B cell (primary cell): ENCODE measurements around the gene CD53. TPM values are rescaled to one million over a fixed set of nuclear protein-coding genes. Genes with fewer than 3 reads are reported as not detected.
A peak's percentile ranks its signal among the peaks of the same experiment; 100 is the strongest.

Source experiments
- ATAC-seq: fragments of 200-7000 bp; cut with Tn5 transposase; one replicate; pipeline ENCODE4 v1.10.0; 2021; ENCODE audit warnings: low read depth, mild to moderate bottlenecking, moderate number of reproducible peaks, moderate library complexity
- CTCF ChIA-PET: fragments of 350-600 bp; sonication (Branson Sonifier 250); formaldehyde crosslinking; loops from one replicate; lab custom pipeline; 2021; ENCODE audit warnings: antibody characterized with exemption, inconsistent platforms; lab: Charles Lee
- POLR2A ChIA-PET: fragments of 350-600 bp; sonication (Branson Sonifier 250); formaldehyde crosslinking; loops from one replicate; lab custom pipeline; 2021; ENCODE audit warnings: antibody characterized with exemption; lab: Charles Lee
- DNase-seq: peaks from one replicate; pipeline ENCODE4 v3.0.0; 2013
- H2AFZ ChIP-seq: 2 replicates; pipeline ENCODE4 v1.6.1; 2012; ENCODE audit warnings: mild to moderate bottlenecking, low read depth, low read length; ENCODE audit not compliant: insufficient read depth, poor library complexity, severe bottlenecking
- H3K27ac ChIP-seq, 2 donors: 1 replicate in 1 of 2; 2 replicates in 1 of 2; pipeline ENCODE4 v1.5.1; 2012 to 2013; ENCODE audit warnings: low read length in 2 of 2, mild to moderate bottlenecking in 2 of 2, moderate library complexity in 1 of 2
- H3K27me3 ChIP-seq, 4 experiments: fragments of 200-600 bp in 1 of 4; sonication (generic) in 1 of 4; replicated peaks in 1 of 4; 1 replicate in 2 of 4; 2 replicates in 2 of 4; pipeline versions ENCODE4 v1.6.1 to v1.7.0; 2013 to 2016; ENCODE audit warnings: low read length in 3 of 4, mild to moderate bottlenecking in 2 of 4, mixed read lengths in 1 of 4, moderate library complexity in 1 of 4; ENCODE audit not compliant: insufficient read depth in 4 of 4, control insufficient read depth in 3 of 4; ENCODE audit errors: control extremely low read depth in 1 of 4
- H3K36me3 ChIP-seq, 2 experiments: replicated peaks in 1 of 2; 1 replicate in 1 of 2; 2 replicates in 1 of 2; pipeline versions ENCODE4 v1.6.1 to v1.7.1; 2013; ENCODE audit warnings: low read length in 1 of 2; ENCODE audit not compliant: insufficient read depth in 2 of 2, control insufficient read depth in 1 of 2; ENCODE audit errors: control extremely low read depth in 1 of 2, extremely low read depth in 1 of 2
- H3K4me1 ChIP-seq, 2 donors: fragments of 200-600 bp in 1 of 2; sonication (generic) in 1 of 2; 1 replicate in 1 of 2; 2 replicates in 1 of 2; pipeline versions ENCODE4 v1.5.1 to v1.6.1; 2013 to 2017; ENCODE audit warnings: low read length in 2 of 2; ENCODE audit not compliant: control insufficient read depth in 2 of 2, insufficient read depth in 2 of 2
- H3K4me2 ChIP-seq: replicated peaks from 2 replicates; pipeline ENCODE3; 2012; ENCODE audit warnings: mild to moderate bottlenecking, low read depth, low read length; ENCODE audit not compliant: poor library complexity, severe bottlenecking
- H3K4me3 ChIP-seq, 5 experiments: fragments of 200-600 bp in 1 of 5; sonication (generic) in 1 of 5; 1 replicate in 3 of 5; 2 replicates in 2 of 5; pipeline versions ENCODE4 v1.5.1 to v1.7.0; 2011 to 2016; ENCODE audit warnings: low read length in 4 of 5, mild to moderate bottlenecking in 4 of 5, low read depth in 2 of 5, control low read depth in 1 of 5, moderate library complexity in 1 of 5; ENCODE audit not compliant: insufficient read depth in 1 of 5; ENCODE audit errors: control extremely low read depth in 1 of 5, extremely low read depth in 1 of 5
- H3K79me2 ChIP-seq: fragments of 200-600 bp; sonication (generic); one replicate; pipeline ENCODE4 v1.6.0; 2016; ENCODE audit warnings: low read length; ENCODE audit not compliant: control insufficient read depth, insufficient read depth
- H3K9ac ChIP-seq: fragments of 200-600 bp; sonication (generic); 2 replicates; pipeline ENCODE4 v1.6.1; 2017; ENCODE audit warnings: mild to moderate bottlenecking, low read length, moderate library complexity
- H3K9me3 ChIP-seq, 3 donors: one replicate each; pipeline versions ENCODE4 v1.6.1 to v1.7.1; 2013; ENCODE audit warnings: low read length in 2 of 3; ENCODE audit not compliant: control insufficient read depth in 2 of 3, insufficient read depth in 1 of 3; ENCODE audit errors: control extremely low read depth in 1 of 3
- H4K20me1 ChIP-seq: 2 replicates; pipeline ENCODE4 v1.6.0; 2012; ENCODE audit warnings: mild to moderate bottlenecking, low read length; ENCODE audit not compliant: insufficient read depth, control insufficient read depth, poor library complexity, severe bottlenecking
- H3K27ac Mint-ChIP-seq: one replicate; pipeline ENCODE4 v1.8.0; 2021; ENCODE audit warnings: mixed read lengths
- H3K27me3 Mint-ChIP-seq: one replicate; pipeline ENCODE4 v1.8.0; 2021; ENCODE audit warnings: mixed read lengths
- H3K4me1 Mint-ChIP-seq: one replicate; pipeline ENCODE4 v1.8.0; 2021; ENCODE audit warnings: mixed read lengths
- H3K4me3 Mint-ChIP-seq: one replicate; pipeline ENCODE4 v1.8.0; 2021; ENCODE audit warnings: mixed read lengths
- H3K9me3 Mint-ChIP-seq: one replicate; pipeline ENCODE4 v1.8.0; 2022; ENCODE audit warnings: mixed read lengths; ENCODE audit not compliant: insufficient read depth
- EZH2 ChIP-seq: IDR thresholded peaks from 2 replicates; pipeline ENCODE4 v1.6.1; 2012; ENCODE audit warnings: borderline replicate concordance, low read depth, mild to moderate bottlenecking, moderate library complexity, low read length; ENCODE audit not compliant: insufficient read depth, poor library complexity, severe bottlenecking
- WGBS: methylation state at CpG from one replicate; pipeline ENCODE4 v1.1.5; 2013; ENCODE audit warnings: missing lambda C conversion rate; ENCODE audit not compliant: insufficient coverage; 5-methylcytosine and 5-hydroxymethylcytosine counted together
- intact Hi-C: fragments of 100-400 bp; cut with micrococcal nuclease; formaldehyde crosslinking; loops from one replicate; pipeline ENCODE4 v1.10.0; 2022
- polyA plus RNA-seq: library from polyadenylated mRNA; depleted of rRNA; stranded (reverse); fragments of >200 nt; gene quantifications from 2 replicates; pipeline ENCODE4 v1.2.3, GENCODE V29; 2012
- total RNA-seq, 2 donors: library from RNA; stranded (reverse); fragments of 120-200 nt in 1 of 2; gene quantifications; 1 replicate in 1 of 2; 2 replicates in 1 of 2; pipeline versions ENCODE4 v1.2.3 to v1.2.4, GENCODE V29; 2013 to 2022
- TF ChIP-seq, protein P1 (sequence below): fragments of 200-600 bp; IDR thresholded peaks from one replicate; pipeline ENCODE4 v1.8.0; 2022; ENCODE audit warnings: antibody characterized with exemption, mild to moderate bottlenecking

The CD53 gene
- total and polyA plus RNA-seq, 2 donors (not counting 1 experiment from before 2014, with no cell fraction given) = 490 to 1,010 TPM

DNA sequence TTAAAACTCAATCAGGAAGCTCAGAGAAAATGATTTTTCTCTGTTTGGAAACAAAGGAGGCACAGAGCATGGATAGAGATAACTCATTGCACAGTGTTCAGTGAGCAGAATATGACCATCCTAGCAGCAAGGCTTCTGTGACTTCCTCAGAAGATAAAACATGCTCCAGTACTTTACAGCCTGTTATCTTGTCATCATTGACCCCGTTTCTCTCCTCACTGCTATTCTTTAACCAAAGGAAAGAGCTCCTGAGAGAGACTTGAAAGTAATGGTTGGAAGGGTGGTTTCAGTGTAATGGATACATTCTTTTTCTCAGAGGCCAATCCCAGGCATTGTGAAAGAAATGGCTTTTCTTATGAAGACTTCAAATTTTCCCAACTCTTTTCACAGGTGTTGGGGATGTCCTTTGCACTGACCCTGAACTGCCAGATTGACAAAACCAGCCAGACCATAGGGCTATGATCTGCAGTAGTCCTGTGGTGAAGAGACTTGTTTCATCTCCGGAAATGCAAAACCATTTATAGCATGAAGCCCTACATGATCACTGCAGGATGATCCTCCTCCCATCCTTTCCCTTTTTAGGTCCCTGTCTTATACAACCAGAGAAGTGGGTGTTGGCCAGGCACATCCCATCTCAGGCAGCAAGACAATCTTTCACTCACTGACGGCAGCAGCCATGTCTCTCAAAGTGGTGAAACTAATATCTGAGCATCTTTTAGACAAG is 25.9 kb downstream of the CD53 start:
- H3K36me3 ChIP-seq = peaks cover 9 to 72% of the 10 kb centered on the region in 2 experiments
- Mint-ChIP-seq H3K27me3 (no peaks in the 10 kb centered on the region), H3K4me1 (peaks cover 63% of the 10 kb centered on the region), H3K9me3 (no peaks in the 10 kb centered on the region), H3K27ac (peak overlapping the region; percentile 78), H3K4me3 (no peak overlapping the region)
- no peak overlapping the region for H3K4me3 ChIP-seq
- H3K9me3 ChIP-seq = no peaks in the 10 kb centered on the region
- H3K4me1 ChIP-seq = peaks cover 16 to 17% of the 10 kb centered on the region in 2 donors
- ATAC-seq (no peak), DNase-seq (no peak)
- POLR2A ChIA-PET = interaction anchor here (0.6 kb wide), 1 partner anchor 1898 kb away, joined by 5 read pairs; no protein-coding TSS in a partner anchor
- CTCF ChIA-PET = no interaction called here
- H4K20me1 ChIP-seq = peaks cover 44% of the 10 kb centered on the region
- no peaks in the 10 kb centered on the region for H3K27me3 ChIP-seq
- peak overlapping the region in 1 of 2 donors; percentile 66 for H3K27ac ChIP-seq
- TF ChIP-seq, protein P1, sequence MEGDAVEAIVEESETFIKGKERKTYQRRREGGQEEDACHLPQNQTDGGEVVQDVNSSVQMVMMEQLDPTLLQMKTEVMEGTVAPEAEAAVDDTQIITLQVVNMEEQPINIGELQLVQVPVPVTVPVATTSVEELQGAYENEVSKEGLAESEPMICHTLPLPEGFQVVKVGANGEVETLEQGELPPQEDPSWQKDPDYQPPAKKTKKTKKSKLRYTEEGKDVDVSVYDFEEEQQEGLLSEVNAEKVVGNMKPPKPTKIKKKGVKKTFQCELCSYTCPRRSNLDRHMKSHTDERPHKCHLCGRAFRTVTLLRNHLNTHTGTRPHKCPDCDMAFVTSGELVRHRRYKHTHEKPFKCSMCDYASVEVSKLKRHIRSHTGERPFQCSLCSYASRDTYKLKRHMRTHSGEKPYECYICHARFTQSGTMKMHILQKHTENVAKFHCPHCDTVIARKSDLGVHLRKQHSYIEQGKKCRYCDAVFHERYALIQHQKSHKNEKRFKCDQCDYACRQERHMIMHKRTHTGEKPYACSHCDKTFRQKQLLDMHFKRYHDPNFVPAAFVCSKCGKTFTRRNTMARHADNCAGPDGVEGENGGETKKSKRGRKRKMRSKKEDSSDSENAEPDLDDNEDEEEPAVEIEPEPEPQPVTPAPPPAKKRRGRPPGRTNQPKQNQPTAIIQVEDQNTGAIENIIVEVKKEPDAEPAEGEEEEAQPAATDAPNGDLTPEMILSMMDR = no peak
- no peak for TF ChIP-seq EZH2
- H2AFZ ChIP-seq = no peak overlapping the region
- H3K79me2 ChIP-seq = peaks cover 21% of the 10 kb centered on the region
- H3K4me2 ChIP-seq = no peak overlapping the region
- no peak overlapping the region for H3K9ac ChIP-seq
- 89% methylated on average over 2 of the region's 3 CpGs for WGBS
- intact Hi-C loops = no loop called here

DNA sequence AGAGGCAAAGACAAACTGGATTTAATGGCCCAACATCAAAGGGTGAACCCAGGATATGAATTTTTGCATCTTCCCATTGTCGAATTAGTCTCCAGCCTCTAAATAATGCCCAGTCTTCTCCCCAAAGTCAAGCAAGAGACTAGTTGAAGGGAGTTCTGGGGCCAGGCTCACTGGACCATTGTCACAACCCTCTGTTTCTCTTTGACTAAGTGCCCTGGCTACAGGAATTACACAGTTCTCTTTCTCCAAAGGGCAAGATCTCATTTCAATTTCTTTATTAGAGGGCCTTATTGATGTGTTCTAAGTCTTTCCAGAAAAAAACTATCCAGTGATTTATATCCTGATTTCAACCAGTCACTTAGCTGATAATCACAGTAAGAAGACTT is 26.5 kb downstream of the CD53 start:
- Histone ChIP-seq H3K4me1 (peaks cover 12 to 13% of the 10 kb centered on the region in 2 donors), H3K9me3 (no peaks in the 10 kb centered on the region), H2AFZ (no peak overlapping the region), H3K79me2 (peaks cover 15% of the 10 kb centered on the region), H3K27me3 (no peaks in the 10 kb centered on the region), H3K9ac (no peak overlapping the region), H3K27ac (peak overlapping the region in 1 of 2 donors; percentile 66), H3K4me3 (no peak overlapping the region), H3K36me3 (peaks cover 9 to 67% of the 10 kb centered on the region in 2 experiments), H3K4me2 (no peak overlapping the region), H4K20me1 (peaks cover 38% of the 10 kb centered on the region)
- Mint-ChIP-seq H3K27me3 (no peaks in the 10 kb centered on the region), H3K27ac (peak overlapping the region; percentile 78), H3K4me1 (peaks cover 62% of the 10 kb centered on the region), H3K4me3 (no peak overlapping the region), H3K9me3 (no peaks in the 10 kb centered on the region)
- ChIA-PET POLR2A (no interaction called here), CTCF (no interaction called here)
- no peak for TF ChIP-seq EZH2
- TF ChIP-seq, protein P1 = no peak
- WGBS = 100% methylated on average over 1 of the region's 1 CpG
- intact Hi-C loops = no loop called here
- DNase-seq (no peak), ATAC-seq (no peak)
